Measurements from ENCODE around the gene STX1B.
A peak's percentile ranks its signal among the peaks of the same experiment; 100 is the strongest.

STX1B gene

DNA sequence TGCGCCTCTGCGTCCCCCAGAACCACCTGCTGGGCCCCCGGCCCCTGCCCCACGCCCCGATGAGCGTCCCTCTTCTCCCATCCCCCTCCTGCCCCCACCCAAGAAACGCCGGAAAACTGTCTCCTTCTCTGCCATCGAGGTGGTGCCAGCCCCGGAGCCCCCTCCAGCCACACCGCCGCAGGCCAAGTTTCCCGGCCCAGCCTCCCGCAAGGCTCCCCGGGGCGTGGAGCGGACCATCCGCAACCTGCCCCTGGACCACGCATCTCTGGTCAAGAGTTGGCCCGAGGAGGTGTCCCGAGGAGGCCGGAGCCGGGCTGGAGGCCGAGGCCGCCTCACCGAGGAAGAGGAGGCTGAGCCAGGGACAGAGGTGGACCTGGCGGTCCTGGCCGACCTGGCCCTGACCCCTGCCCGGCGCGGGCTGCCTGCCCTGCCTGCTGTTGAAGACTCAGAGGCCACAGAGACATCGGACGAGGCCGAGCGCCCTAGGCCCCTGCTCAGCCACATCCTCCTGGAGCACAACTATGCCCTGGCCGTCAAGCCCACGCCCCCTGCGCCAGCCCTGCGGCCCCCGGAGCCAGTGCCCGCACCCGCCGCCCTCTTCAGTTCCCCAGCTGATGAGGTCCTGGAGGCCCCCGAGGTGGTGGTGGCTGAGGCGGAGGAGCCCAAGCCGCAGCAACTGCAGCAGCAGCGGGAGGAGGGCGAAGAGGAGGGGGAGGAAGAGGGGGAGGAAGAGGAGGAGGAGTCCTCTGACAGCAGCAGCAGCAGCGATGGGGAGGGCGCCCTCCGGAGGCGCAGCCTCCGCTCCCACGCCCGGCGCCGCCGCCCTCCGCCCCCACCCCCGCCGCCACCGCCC lies 31.0 kb downstream of the STX1B start:
- H3K4me3 ChIP-seq (replicated peaks; ENCODE audit: low read depth, low read length), result no peak overlapping the region
- TF ChIP-seq, protein P1, sequence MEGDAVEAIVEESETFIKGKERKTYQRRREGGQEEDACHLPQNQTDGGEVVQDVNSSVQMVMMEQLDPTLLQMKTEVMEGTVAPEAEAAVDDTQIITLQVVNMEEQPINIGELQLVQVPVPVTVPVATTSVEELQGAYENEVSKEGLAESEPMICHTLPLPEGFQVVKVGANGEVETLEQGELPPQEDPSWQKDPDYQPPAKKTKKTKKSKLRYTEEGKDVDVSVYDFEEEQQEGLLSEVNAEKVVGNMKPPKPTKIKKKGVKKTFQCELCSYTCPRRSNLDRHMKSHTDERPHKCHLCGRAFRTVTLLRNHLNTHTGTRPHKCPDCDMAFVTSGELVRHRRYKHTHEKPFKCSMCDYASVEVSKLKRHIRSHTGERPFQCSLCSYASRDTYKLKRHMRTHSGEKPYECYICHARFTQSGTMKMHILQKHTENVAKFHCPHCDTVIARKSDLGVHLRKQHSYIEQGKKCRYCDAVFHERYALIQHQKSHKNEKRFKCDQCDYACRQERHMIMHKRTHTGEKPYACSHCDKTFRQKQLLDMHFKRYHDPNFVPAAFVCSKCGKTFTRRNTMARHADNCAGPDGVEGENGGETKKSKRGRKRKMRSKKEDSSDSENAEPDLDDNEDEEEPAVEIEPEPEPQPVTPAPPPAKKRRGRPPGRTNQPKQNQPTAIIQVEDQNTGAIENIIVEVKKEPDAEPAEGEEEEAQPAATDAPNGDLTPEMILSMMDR (IDR thresholded peaks at IDR 0.05; ENCODE audit: low read depth, low read length, missing control alignments), result no peak
- no peak for DNase-seq (ENCODE audit: extremely low read depth, low read depth)

- DNase-seq (ENCODE audit: extremely low read depth, low read depth), result no peak
- no peak overlapping the region for H3K4me3 ChIP-seq (replicated peaks; ENCODE audit: low read depth, low read length)
- TF ChIP-seq, protein P1 (IDR thresholded peaks at IDR 0.05; ENCODE audit: low read depth, low read length, missing control alignments), result peak; percentile 52
These were observed 32.9 kb downstream of the STX1B start for GRCh38 chr16:30977502-30977901.

- H3K4me3 ChIP-seq (replicated peaks; ENCODE audit: low read depth, low read length), result no peak overlapping the region
- TF ChIP-seq, protein P1 (IDR thresholded peaks at IDR 0.05; ENCODE audit: low read depth, low read length, missing control alignments), result no peak
- no peak for DNase-seq (ENCODE audit: extremely low read depth, low read depth)
These were observed 34.0 kb downstream of the STX1B start for GRCh38 chr16:30976486-30976885.

GRCh38 chr16:30974348-30974747 lies 36.1 kb downstream of the STX1B start:
- no peak for DNase-seq (ENCODE audit: extremely low read depth, low read depth)

DNA sequence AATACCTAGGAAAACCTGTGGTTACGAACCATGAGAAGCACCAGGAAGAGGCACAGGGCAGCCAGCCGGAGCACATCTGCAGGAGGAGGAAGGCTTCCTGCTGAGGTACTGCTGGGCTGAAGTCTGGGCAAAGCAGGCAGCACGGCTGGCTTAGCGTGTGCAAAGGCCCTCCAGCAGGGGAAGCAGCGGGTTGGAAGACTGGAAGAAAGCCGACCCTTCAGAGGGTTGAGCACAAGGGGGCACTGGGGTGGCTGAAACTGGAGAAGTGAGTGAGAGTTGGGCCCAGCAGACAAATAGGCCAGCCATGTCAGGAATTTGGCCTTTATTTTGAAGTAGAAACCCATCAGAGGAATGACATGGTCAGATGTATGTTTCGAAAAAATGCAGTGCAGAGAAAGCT lies 37.6 kb downstream of the STX1B start:
- DNase-seq (ENCODE audit: extremely low read depth, low read depth), result no peak
- no peak overlapping the region for H3K4me3 ChIP-seq (replicated peaks; ENCODE audit: low read depth, low read length)
- TF ChIP-seq, protein P1 (IDR thresholded peaks at IDR 0.05; ENCODE audit: low read depth, low read length, missing control alignments), result peak; percentile 13

More at GRCh38 chr16:30974348-30974747, 36.1 kb downstream of the STX1B start:
- TF ChIP-seq, protein P1 (IDR thresholded peaks at IDR 0.05; ENCODE audit: low read depth, low read length, missing control alignments), result no peak
- H3K4me3 ChIP-seq (replicated peaks; ENCODE audit: low read depth, low read length), result no peak overlapping the region

GRCh38 chr16:30971298-30971697 lies 39.1 kb downstream of the STX1B start:
- DNase-seq (ENCODE audit: extremely low read depth, low read depth), result no peak
- TF ChIP-seq, protein P1 (IDR thresholded peaks at IDR 0.05; ENCODE audit: low read depth, low read length, missing control alignments), result no peak
- H3K4me3 ChIP-seq (replicated peaks; ENCODE audit: low read depth, low read length), result no peak overlapping the region

All from HFF-Myc (cell line).